Subcutaneous preadipocyte (primary cell): ENCODE measurements around the gene FAM184A. TPM values are rescaled to one million over a fixed set of nuclear protein-coding genes. Genes with fewer than 3 reads are reported as not detected.

Experiments used
- small RNA-seq: library from RNA; depleted of rRNA; stranded (forward); fragments of <200 nt; gene quantifications from one replicate; pipeline ENCODE3, GENCODE V24; 2012
- total RNA-seq: library from RNA; depleted of rRNA; stranded (reverse); fragments of >200 nt; gene quantifications from 2 replicates; pipeline ENCODE4 v1.2.3, GENCODE V29; 2012

The FAM184A gene, protein sequence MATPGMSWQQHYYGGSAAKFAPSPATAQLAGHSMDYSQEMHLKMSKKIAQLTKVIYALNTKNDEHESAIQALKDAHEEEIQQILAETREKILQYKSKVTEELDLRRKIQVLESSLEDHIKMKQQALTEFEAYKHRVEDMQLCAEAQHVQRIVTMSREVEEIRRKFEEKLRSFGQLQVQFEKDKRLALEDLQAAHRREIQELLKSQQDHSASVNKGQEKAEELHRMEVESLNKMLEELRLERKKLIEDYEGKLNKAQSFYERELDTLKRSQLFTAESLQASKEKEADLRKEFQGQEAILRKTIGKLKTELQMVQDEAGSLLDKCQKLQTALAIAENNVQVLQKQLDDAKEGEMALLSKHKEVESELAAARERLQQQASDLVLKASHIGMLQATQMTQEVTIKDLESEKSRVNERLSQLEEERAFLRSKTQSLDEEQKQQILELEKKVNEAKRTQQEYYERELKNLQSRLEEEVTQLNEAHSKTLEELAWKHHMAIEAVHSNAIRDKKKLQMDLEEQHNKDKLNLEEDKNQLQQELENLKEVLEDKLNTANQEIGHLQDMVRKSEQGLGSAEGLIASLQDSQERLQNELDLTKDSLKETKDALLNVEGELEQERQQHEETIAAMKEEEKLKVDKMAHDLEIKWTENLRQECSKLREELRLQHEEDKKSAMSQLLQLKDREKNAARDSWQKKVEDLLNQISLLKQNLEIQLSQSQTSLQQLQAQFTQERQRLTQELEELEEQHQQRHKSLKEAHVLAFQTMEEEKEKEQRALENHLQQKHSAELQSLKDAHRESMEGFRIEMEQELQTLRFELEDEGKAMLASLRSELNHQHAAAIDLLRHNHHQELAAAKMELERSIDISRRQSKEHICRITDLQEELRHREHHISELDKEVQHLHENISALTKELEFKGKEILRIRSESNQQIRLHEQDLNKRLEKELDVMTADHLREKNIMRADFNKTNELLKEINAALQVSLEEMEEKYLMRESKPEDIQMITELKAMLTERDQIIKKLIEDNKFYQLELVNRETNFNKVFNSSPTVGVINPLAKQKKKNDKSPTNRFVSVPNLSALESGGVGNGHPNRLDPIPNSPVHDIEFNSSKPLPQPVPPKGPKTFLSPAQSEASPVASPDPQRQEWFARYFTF
- 0.73 and 1.4 TPM in 2 replicates for total RNA-seq

DNA sequence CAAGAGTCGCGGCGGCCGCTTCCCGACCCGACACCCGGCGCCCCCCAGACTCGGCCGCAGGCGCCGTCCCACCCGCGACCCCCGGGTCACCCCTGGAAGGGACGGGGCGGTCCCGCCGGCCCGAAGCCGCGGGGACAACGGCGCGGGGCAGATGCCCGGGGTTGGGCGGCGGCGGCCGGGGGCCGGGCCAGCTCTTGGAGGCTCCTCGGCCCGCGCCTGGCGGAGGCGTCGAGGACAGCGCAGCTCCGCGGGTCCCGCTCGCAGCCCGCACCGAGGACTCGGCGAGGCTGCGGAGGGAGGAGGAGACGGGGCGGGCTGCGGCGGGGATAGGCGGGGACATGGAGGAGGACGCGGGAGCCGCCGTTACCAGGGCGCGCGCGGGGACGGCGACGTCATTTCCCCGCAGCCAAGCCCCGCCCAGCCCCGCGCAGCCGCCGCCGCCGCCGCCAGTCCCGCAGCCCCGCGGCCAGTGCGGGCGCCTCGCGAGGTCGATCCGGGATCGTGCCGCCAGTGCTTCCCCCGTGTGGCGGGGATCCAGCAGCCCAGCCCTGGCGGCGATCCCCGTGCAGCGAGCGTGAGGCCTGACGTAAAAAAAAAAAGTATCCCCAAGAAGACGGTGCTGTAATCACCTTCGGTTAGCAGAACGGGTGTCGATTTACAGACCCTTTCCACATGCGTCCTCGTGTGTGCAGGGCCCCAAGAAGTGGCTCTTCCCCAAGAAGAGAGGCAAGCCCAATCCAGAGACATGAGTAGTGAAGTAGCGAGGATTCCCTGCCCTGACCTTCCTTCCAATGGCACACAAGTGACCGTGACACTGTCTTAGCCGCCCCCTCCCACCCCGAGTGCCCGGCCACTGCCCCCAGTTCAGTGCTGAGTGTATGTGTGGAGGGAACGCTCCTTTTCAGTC, at the start of gene FAM184A:
FAM184A (minus strand) TSS at position 289 of the 907 bp plus-strand sequence. CDS start 365 bp downstream, outside the sequence.

GRCh38 chr6:118934461-118935330, 143.8 kb downstream of the FAM184A start, which contains the start of gene MCM9:
TSS of gene MCM9 (minus strand) at chr6:118935159. CDS start at chr6:118931723, 3,436 bp downstream.

Small RNAs within 50 kb of the gene (small RNA-seq; reads per million reads assigned to genes)
- gene MIR548B (0.49 reads per million, percentile 29 among the genes with 10 or more reads in this experiment), gene RF00019 (not detected)

Other genes starting within 250 kb of the FAM184A start
- 10.3 and 14.7 TPM in 2 replicates for gene ASF1A, start 184.5 kb downstream of the FAM184A start, total RNA-seq
- gene MCM9, start 143.5 kb downstream of the FAM184A start, total RNA-seq = 13.2 and 21.1 TPM in 2 replicates